Iris pigment epithelial cell (primary cell): ENCODE data around the gene MAPK13.
"Not testable (repeated sequence)": the region's sequence is repeated elsewhere in the genome, so short reads cannot be mapped to it uniquely, and the experiment has no call there.

Experiments used
- DNase-seq: peaks from one replicate; pipeline ENCODE4 v3.0.0-alpha.2; 2011; ENCODE audit warnings: low read depth

Gene MAPK13

DNA sequence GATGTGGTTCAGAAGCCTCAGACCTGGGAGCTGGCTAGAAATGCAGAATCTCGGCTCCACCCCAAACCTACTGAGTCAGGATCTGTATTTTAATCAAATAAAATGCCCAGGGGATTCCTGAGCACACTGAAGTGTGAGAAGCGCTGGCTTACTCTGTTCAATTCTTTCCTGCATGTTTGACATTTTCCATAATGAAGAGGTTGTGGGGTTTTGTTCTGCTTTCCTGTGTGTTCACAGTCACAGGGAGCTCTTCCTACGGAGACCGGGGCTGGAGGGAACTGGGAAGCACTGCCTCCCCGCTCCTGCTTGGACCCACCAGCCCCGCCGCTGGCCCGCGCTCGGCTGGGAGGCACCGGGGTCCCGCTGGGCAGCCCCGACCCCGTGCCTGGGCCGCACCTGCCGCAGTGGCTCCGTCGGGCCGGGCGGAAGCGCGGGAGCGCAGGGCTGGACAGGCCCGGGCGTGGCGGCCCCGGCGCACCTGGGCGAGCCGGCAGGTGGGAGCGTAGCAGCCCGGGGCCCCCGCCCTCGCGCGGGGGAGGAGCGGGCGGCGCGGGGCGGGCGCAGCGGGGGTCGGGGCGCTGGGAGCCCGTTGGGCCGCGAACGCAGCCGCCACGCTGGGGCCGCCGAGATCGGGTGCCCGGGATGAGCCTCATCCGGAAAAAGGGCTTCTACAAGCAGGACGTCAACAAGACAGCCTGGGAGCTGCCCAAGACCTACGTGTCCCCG lies at the start of gene MAPK13:
Gene MAPK13, plus strand, starts transcription at position 573 of the 726 bp plus-strand sequence. Its CDS starts 70 bp downstream, at position 643.
- DNase-seq, result peak; percentile 62

DNA sequence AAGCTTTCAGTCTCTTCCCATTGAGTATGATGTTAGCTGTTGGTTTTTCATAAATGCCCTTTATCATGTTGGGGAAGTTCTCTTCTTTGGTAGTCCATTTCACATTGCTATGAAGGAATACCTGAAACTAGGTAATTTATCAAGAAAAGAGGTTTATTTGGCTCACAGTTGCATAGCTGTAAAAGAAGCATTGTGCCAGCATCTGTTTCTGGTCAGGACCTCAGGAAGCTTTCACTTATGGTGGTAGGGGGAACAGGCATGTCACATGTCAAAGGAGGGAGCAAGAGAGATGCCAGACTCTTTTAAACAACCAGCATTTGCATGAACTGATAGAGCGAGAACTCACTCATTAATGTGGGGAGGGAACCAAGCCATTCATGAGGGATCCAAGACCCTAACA lies 48.0 kb upstream of the MAPK13 start:
- DNase-seq, result no peak

DNA sequence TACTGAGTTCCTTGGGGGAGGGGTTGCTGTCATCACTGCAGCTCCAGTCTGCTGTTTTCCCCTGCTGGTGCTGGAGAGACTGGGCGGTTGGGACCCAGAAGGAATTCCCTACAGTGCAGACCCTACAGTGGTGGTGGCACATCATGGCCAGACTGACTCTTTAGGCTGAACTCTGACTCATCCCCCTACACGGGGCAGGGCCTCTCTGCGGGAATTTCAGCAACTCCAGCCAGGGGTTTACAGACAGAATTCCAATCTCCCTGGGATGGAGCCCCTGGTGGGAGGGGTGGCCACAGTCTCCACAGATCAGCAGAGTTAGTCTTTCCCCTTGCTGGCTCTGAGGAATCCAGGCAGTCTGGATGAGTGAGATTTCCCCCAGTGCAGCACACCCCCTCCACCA lies 46.9 kb upstream of the MAPK13 start:
- DNase-seq, result peak; percentile 10

DNA sequence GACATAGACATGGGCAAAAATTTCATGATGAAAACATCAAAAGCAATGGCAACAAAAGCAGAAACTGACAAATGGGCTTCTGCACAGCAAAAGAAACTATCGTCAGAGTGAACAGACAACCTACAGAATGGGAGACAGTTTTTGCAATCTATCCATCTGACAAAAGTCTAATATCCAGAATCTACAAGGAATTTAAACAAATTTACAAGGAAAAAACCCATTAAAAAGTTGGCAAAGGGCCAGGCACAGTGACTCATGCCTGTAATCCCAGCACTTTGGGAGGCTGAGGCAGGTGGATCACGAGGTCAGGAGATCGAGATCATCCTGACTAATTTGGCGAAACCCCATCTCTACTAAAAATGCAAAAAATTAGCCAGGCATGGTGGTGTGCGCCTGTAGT lies 42.1 kb upstream of the MAPK13 start:
- not testable (repeated sequence) for DNase-seq

DNA sequence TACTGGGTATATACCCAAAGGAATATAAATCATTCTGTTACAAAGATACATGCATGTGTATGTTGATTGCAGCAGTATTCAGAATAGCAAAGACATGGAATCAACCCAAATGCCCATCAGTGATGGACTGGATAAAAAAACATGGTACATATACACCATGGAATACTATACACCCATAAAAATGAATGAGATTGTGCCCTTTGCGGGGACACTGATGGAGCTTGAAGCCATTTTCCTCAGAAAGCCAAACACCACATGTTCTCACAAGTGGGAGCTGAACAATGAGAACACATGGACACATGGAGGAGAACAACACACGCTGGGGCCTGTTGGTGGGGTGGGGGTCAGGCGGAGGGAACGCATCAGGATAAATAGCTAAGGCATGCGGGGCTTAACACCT lies 41.3 kb upstream of the MAPK13 start:
- no peak for DNase-seq

DNA sequence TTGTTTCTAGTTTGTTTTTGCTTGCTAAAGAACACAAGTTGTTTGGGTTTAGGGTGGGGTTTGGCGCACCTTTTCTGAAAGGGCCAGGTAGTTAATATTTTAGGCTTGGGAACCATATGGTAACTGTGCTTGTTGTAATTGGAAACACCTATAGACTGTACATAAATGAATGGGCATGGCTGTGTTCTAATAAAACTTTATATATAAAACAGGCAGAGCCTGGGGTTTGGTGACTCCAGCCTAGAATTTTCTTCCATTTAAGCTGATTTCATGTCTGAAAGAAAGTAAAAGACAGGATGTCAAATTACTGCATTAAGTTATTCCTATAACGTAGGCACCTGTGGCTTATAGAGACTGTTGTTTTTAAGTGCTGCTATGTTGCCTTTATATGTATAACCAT lies 36.1 kb upstream of the MAPK13 start:
- no peak for DNase-seq

DNA sequence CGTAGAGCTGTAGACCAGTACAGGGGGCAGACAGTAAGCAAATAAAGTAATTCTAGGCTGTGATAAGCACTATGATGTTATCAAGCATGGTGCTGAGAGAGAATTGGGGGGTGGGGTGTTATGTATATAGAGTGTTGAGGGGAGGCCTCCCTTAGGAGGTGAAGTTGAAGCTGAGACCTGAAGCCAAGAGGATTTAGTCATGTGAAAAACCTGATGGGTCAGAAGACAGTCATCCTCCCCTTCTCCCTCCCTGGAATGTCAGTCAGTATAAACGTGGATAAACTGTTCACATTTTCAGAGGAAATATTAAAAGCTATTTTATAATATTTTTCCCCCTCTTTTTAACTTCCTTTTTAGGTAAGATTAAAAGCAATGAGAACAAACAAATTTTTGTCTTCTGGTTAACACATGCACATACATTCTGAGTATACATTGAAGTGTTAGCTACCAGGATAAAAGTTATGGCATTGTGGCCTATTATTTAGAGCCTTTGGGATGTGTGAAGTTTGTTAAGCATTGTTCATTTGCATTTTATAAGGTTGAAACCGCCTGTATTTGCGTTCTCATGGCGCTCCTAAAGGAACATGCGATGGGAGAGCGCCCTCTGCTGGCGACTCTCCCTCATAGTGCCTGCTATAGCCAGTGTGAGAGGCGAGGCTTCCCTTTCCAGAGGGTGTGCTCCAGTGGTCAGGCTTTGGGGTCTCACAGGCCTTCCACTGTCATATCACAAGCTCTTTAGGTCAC lies 35.4 kb upstream of the MAPK13 start:
- peak; percentile 70 for DNase-seq

DNA sequence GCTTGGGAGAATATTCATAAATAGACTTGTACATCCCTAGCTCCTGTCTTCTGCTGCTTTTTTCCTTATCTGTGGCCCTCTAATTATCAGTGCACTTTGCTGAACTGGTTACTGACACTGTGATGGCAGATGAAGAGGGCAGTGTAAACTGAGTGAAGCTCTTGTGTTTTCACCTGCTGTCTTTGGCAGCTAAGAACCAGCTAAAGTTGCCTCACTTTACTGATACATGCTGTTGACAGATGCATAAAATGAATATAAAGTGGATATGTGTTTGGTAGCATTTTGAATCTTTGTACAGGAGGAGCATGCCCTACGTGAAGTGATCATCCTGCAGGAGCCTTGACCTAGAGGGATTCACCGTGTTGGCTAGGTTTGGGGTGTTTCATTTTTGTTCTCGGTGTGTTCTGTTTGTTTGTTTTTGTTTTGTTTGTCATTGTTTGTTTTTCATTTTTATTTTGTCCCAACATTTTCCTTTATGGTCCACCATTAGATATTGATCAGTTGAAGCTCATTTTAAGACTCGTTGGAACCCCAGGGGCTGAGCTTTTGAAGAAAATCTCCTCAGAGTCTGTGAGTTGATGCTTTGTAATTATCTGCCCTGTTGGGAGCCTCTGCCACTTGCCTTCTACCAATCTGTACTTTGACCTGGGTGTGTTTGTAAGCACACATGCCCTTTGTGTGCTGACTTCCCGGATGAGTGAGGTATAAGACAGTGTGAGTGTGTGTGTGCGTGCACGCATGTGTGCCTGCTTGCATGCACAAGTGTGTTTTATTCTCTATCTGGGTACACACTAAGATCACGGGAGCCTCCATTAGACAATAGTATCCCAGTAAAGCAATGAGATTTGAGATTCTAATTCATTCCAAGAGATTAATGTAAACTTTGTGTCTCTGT lies 34.6 kb upstream of the MAPK13 start:
- no peak for DNase-seq

DNA sequence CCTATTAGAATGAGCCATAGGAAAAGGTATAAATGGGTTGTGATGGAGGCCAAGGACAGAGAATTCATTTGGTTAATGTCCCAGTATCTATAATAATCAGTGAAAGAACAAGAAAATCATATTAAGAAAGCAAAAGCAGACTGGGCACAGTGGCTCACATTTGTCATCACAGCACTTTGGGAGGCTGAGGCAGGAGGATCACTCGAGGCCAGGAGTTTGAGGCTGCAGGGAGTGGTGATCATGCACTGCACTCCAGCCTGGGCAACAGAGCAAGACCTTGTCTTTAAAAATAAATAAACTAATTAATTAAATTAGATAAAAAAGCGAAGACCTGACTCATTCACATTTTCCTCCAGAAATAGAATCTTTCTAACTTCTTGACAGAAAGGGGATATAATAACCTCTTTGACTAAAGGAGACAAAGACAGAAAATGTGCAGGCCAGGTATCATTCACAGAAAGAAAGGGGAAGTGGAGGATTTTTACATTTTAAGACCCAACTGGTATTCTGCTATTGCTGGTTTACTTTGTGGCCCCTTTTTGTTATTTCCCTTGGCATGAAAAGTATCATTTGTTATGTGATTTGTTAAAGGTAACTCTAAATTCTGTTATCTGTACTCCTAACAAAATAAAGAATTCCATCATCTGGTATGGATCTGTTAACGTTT lies 31.9 kb upstream of the MAPK13 start:
- DNase-seq, result no peak

DNA sequence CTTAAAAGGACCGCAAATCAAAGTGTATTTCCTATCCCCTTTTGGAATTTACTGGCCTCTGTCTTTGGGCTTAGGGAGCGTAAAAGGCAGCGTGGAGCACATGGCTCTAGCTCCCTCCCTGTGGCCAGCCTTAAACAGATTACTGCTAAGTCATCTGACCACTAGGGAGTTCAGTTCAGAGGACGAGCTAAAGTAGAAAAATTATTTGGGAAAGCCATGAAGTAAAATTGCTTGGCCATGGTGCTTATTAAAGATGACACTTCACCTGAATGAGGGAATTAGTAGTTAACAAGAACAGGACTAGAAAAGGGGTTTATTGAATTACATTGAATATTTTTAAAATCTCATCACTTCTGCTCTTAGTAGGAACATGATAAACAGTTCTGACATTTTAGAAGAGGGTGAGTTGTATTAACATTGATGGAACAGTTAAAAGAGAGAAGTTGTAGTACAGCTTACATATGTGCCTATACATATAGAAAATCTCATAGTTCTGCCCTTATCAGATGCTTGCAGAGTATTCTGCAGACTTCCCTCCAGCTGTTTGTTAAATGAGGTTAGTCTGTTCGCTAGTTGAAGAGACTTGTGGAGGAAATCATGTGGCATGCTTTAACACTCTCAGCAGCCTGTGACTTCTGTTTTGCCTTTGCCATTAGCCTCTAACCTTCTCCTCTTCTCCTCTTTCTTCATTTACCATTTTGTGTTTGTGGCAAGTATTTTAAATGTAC lies 31.2 kb upstream of the MAPK13 start:
- DNase-seq, result peak; percentile 36

DNA sequence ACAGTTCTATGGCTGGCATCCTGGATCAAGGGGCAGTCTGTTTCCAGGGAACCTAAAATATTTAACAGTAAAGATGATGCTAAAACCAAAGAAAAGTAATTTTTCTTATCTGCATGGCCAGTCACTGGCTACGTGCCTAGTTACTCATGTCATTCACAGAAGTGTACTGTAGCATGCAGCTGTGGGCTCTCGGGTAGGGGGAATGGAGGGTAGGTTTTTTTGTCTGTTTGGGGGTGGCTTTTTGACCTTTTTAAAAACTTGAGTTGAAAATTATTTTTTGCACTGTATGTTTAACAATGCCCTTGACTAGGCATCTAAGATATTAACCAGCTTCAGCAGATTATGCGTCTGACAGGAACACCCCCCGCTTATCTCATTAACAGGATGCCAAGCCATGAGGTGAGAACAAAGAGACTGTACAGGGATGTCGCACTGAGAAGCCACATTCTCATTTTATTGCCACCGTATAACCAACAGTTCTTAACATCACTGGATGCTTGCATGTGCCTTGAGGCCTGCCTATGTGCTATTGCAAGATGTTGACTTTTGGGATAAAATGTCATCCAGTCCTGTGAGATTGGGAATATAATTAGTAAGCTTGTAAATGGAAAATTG lies 30.3 kb upstream of the MAPK13 start:
- DNase-seq, result no peak

DNA sequence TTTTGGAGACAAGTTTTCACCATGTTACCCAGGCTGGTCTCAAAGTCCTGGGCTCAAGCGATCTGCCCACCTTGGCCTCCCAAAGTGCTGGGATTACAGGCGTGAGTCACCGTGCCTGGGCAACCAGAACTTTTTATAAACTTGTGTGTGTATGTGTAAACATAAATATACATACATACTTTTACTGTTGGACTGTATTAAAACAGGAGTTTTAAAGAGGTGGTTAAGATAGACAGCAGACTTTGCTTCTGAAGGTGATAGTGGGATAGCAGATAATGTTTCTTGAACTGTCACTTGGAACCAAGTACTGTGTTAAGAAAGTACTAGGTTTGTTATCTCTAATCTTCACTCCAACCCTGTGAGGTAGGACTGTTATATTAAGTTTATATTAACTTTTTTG lies 28.6 kb upstream of the MAPK13 start:
- DNase-seq, result no peak

DNA sequence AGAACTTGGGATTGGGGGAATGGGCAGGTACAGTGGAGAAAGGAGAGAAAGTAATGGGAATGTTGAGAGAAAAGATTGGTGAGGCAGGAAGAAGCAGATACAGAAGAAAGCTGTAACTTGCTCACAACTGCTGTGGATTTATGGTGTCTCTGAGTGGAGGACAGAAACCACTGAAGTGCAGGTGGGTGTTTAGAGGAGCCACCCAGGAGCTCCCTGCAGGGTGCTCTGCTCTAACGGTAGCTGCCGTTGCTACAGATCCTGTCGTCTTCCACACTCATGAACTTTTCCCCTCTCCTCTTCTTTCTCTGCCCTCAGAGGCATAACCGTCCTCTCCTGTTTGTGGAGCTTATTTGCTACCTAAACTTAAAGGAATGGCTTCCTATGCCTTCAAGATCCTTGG lies 27.5 kb upstream of the MAPK13 start:
- DNase-seq, result no peak

DNA sequence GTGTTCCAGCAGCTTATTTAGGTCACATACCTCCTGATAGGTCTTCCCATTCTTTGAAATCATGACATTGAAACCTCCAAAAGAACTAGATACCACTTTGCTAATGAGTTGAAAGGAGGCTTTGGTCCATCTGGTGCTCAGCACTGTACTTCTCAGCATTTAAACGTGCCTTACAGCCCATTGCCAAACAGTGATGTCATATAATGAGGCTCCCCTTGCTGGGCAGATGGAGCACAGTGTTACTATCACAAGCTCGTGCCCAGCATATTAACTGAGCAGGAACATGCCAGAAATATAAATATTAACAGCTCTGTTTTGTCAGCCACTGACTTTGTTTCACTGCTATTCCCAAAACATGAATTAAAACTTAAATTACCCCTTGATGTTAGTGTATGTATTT lies 25.5 kb upstream of the MAPK13 start:
- peak; percentile 43 for DNase-seq

DNA sequence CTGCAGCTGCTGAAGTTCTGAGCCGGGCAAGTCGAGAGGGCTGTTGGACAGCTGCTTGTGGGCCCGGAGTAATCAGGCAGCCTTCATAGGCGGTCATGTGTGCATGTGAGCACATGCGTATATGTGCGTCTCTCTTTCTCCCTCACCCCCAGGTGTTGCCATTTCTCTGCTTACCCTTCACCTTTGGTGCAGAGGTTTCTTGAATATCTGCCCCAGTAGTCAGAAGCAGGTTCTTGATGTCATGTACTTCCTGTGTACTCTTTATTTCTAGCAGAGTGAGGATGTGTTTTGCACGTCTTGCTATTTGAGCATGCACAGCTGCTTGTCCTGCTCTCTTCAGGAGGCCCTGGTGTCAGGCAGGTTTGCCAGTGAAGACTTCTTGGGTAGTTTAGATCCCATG lies 21.2 kb upstream of the MAPK13 start:
- DNase-seq, result no peak

DNA sequence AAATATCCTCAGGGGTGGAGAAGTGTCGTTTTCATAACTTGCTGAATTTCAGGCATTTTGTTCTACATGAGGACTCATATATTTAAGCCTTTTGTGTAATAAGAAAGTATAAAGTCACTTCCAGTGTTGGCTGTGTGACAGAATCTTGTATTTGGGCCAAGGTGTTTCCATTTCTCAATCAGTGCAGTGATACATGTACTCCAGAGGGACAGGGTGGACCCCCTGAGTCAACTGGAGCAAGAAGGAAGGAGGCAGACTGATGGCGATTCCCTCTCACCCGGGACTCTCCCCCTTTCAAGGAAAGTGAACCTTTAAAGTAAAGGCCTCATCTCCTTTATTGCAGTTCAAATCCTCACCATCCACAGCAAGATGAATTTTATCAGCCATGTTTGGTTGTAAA lies 20.3 kb upstream of the MAPK13 start:
- no peak for DNase-seq

DNA sequence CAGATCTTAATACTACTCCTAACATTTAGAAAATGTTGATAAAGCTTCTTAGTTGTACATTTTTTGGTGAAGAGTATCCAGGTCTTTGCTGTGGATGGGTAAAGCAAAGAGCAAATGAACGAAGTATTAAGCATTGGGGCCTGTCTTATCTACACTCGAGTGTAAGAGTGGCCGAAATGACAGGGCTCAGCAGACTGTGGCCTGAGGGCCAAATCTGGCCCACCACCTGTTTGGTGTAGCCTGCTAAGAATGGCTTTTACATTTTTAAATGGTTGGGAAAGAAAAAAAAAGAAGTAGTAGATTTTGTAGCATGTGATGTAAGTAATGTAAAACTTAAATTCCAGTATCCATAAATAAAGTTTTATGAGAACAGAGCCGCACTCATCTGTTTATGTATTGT lies 19.4 kb upstream of the MAPK13 start:
- no peak for DNase-seq

DNA sequence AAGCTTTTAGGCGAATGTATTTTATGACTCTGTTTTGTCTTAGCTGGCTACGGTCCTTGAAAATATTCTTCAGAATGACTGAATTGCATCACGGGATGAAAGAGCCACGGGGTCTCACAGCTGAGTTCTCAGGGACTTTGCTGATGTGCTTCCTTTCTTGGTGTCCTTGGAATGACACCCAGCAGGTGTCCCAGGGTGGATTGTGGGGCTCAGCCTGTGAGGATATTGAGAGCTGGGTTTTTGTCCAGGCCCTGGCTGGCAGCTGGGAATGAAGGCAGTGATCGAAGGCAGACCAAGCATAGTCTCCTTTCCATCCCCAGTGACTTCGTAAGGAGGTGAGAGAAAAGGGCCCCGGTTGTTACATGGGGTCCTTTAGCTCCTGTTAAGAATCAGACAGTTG lies 18.8 kb upstream of the MAPK13 start:
- no peak for DNase-seq

DNA sequence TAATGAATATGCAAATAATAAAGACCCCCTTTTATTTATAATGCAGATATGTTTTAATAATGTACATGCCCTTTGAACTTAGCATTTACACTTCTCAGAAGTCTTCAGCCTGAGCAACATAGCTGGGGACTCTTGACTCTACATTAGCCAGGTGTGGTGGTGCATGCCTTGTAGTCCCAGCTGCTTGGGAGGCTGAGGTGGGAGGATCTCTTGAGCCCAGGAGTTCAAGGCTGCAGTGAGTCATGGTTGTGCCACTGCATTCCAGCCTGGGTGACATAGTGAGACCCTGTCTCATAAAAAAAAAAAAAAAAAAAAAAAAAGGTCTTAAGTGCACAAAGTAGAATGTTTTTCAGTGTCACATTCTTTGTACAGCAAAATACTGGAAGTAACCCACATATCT lies 17.3 kb upstream of the MAPK13 start:
- DNase-seq, result no peak

DNA sequence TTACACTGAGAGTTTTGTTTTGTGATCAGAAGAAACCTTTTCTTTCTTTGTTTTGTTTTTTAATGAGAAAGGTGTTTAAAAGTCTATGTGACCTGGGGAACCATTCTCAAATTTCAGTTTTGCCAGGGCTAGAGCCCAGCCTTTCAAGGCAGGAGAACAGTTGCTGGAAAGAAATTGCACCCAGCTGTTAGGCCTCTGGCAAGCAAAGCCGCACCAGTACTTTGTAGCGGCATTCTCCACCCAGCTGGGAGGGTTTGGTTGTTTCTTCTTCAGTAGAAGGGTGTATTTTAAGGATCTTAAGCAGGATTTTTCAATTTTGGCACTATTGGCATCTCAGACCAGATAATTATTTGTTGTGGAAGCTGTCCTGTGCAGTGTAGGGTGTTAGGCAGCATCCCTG lies 16.6 kb upstream of the MAPK13 start:
- no peak for DNase-seq

DNA sequence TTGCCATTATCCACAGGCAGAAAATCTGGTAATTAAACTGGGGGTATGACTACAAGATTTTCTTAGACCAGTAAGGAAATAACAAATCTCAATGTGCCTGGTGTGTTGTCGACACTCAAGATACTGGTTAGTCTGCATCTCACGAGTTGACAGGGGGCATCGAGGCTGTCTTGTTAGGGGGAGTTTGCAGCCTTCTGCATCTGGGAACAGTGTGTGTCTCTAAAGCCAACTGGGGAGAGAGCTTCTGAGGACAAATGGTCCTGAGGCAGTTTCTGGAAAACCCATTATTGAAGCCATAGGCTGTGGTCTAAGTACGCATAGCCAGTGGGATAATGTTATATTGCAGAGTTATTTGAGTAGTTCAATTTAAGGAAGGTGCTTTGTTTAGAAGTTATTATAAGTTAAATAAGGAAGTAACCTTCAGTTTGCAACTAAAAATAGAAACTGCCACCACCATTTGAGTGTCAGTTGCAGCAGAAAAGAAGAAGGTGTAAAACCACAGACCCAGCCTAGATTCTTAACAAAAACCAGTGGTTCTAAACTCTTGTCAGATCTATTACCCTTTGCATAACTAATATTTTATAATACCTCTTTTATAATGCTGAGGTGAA lies 15.4 kb upstream of the MAPK13 start:
- DNase-seq, result no peak
